SU-DHL-6 (cell line): ENCODE data around the gene F2RL3.

ENCODE experiments used
- CTCF ChIP-seq: fragments of 200-600 bp; sonication (generic); IDR thresholded peaks from one replicate; pipeline ENCODE4 v1.5.1; 2017; ENCODE audit warnings: antibody characterized with exemption, mild to moderate bottlenecking, low read length, moderate library complexity; ENCODE audit not compliant: insufficient read depth, poor library complexity, severe bottlenecking
- EZH2phosphoT487 ChIP-seq: fragments of 200-600 bp; sonication (generic), shearing (Covaris generic); conservative IDR thresholded peaks from 2 replicates; pipeline ENCODE4 v1.6.1; 2018; ENCODE audit warnings: mild to moderate bottlenecking, antibody characterized with exemption, low read length, moderate library complexity, mixed read lengths

GRCh38 chr19:16903347-16903746 is 14.5 kb downstream of the F2RL3 start:
- no peak for TF ChIP-seq EZH2phosphoT487
- no peak for TF ChIP-seq CTCF
